ENCODE measurements around the gene EME1.

Gene EME1

GRCh38 chr17:50337956-50338355, 35.1 kb upstream of the EME1 start:
- no peak for ATAC-seq (ENCODE audit: insufficient read depth, low read depth)
- Histone ChIP-seq H3K36me3 (ENCODE audit: insufficient read depth, low read length) (no peaks in the 10 kb centered on the region), H3K9me3 (ENCODE audit: insufficient read depth, low read length, severe bottlenecking) (peaks cover 13% of the 10 kb centered on the region), H3K79me2 (ENCODE audit: insufficient read depth, low read length) (no peaks in the 10 kb centered on the region), H3K4me2 (ENCODE audit: insufficient read depth, low read length) (no peak overlapping the region), H3K4me3 (ENCODE audit: low read depth in 1 of 2, low read length in 2 of 2) (no peak overlapping the region), H3K27ac (ENCODE audit: low read length) (no peak overlapping the region), H3K4me1 (ENCODE audit: insufficient read depth, low read length) (peaks cover 15% of the 10 kb centered on the region), H2AFZ (ENCODE audit: low read depth, low read length) (no peak overlapping the region), H3K9ac (ENCODE audit: low read depth, low read length) (no peak overlapping the region), H3K27me3 (ENCODE audit: insufficient read depth, low read length, poor library complexity) (no peaks in the 10 kb centered on the region), H4K20me1 (ENCODE audit: insufficient read depth, low read length) (no peaks in the 10 kb centered on the region)
- no peak for DNase-seq
- no peak for TF ChIP-seq CTCF (IDR thresholded peaks at IDR 0.05; ENCODE audit: borderline replicate concordance, extremely low read depth, low read length, poor library complexity, severe bottlenecking)
- no peak for TF ChIP-seq EZH2 (IDR thresholded peaks at IDR 0.05; ENCODE audit: borderline replicate concordance, low read depth, low read length, severe bottlenecking)

GRCh38 chr17:50338645-50339044, 34.4 kb upstream of the EME1 start:
- TF ChIP-seq EZH2 (IDR thresholded peaks at IDR 0.05; ENCODE audit: borderline replicate concordance, low read depth, low read length, severe bottlenecking) (no peak), CTCF (IDR thresholded peaks at IDR 0.05; ENCODE audit: borderline replicate concordance, extremely low read depth, low read length, poor library complexity, severe bottlenecking) (no peak)
- no peaks in the 10 kb centered on the region for H3K79me2 ChIP-seq (ENCODE audit: insufficient read depth, low read length)
- DNase-seq (no peak), ATAC-seq (ENCODE audit: insufficient read depth, low read depth) (no peak)
- no peak overlapping the region for H3K4me2 ChIP-seq (ENCODE audit: insufficient read depth, low read length)
- H3K9me3 ChIP-seq (ENCODE audit: insufficient read depth, low read length, severe bottlenecking) = peaks cover 13% of the 10 kb centered on the region
- peaks cover 8% of the 10 kb centered on the region for H3K4me1 ChIP-seq (ENCODE audit: insufficient read depth, low read length)
- no peaks in the 10 kb centered on the region for H3K36me3 ChIP-seq (ENCODE audit: insufficient read depth, low read length)
- H3K27ac ChIP-seq (ENCODE audit: low read length) = no peak overlapping the region
- no peaks in the 10 kb centered on the region for H4K20me1 ChIP-seq (ENCODE audit: insufficient read depth, low read length)
- H2AFZ ChIP-seq (ENCODE audit: low read depth, low read length) = no peak overlapping the region
- no peaks in the 10 kb centered on the region for H3K27me3 ChIP-seq (ENCODE audit: insufficient read depth, low read length, poor library complexity)
- H3K9ac ChIP-seq (ENCODE audit: low read depth, low read length) = no peak overlapping the region
- H3K4me3 ChIP-seq (ENCODE audit: low read depth in 1 of 2, low read length in 2 of 2) = no peak overlapping the region

- no peaks in the 10 kb centered on the region for H4K20me1 ChIP-seq (ENCODE audit: insufficient read depth, low read length)
- no peak overlapping the region for H3K4me3 ChIP-seq (ENCODE audit: low read depth in 1 of 2, low read length in 2 of 2)
- H3K4me2 ChIP-seq (ENCODE audit: insufficient read depth, low read length) = no peak overlapping the region
- no peak overlapping the region for H3K27ac ChIP-seq (ENCODE audit: low read length)
- H3K9me3 ChIP-seq (ENCODE audit: insufficient read depth, low read length, severe bottlenecking) = peaks cover 13% of the 10 kb centered on the region
- no peaks in the 10 kb centered on the region for H3K27me3 ChIP-seq (ENCODE audit: insufficient read depth, low read length, poor library complexity)
- H3K4me1 ChIP-seq (ENCODE audit: insufficient read depth, low read length) = peaks cover under 1% of the 10 kb centered on the region
- TF ChIP-seq CTCF (IDR thresholded peaks at IDR 0.05; ENCODE audit: borderline replicate concordance, extremely low read depth, low read length, poor library complexity, severe bottlenecking) (no peak), EZH2 (IDR thresholded peaks at IDR 0.05; ENCODE audit: borderline replicate concordance, low read depth, low read length, severe bottlenecking) (no peak)
- no peak overlapping the region for H3K9ac ChIP-seq (ENCODE audit: low read depth, low read length)
- H3K79me2 ChIP-seq (ENCODE audit: insufficient read depth, low read length) = no peaks in the 10 kb centered on the region
- ATAC-seq (ENCODE audit: insufficient read depth, low read depth) = no peak
- no peaks in the 10 kb centered on the region for H3K36me3 ChIP-seq (ENCODE audit: insufficient read depth, low read length)
- H2AFZ ChIP-seq (ENCODE audit: low read depth, low read length) = no peak overlapping the region
- no peak for DNase-seq
Measured at GRCh38 chr17:50339381-50339780, 33.6 kb upstream of the EME1 start.

Data from DND-41 (cell line).